Inflammatory macrophage treated with lipopolysaccharide for 4 hours (primary cell): ENCODE data around the gene BMPR1A.

Experiments
- DNase-seq: peaks from one replicate; pipeline ENCODE4 v3.0.0-alpha.2; 2020

BMPR1A gene

DNA sequence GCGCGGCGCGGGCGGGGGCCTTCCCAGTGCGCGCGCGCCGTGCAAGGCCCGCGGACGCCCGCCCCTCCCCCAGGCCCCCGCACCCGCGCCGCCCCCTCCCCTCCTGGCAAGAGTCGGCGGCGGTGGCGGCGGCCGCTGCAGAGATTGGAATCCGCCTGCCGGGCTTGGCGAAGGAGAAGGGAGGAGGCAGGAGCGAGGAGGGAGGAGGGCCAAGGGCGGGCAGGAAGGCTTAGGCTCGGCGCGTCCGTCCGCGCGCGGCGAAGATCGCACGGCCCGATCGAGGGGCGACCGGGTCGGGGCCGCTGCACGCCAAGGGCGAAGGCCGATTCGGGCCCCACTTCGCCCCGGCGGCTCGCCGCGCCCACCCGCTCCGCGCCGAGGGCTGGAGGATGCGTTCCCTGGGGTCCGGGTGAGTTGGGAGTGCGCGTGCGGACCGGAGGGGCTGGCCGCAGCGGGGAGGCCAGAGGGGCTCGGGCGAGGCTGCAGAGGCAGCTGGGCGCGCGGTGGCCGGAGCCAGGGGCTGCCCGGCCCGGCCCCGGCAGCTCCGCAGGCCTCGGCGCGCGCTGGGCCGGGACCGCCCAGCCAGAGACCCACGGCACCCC lies at the start of gene BMPR1A:
Gene BMPR1A, plus strand, starts transcription at position 109 of the 602 bp plus-strand sequence. CDS start 119,400 bp downstream, outside the sequence.
- no peak for DNase-seq

DNA sequence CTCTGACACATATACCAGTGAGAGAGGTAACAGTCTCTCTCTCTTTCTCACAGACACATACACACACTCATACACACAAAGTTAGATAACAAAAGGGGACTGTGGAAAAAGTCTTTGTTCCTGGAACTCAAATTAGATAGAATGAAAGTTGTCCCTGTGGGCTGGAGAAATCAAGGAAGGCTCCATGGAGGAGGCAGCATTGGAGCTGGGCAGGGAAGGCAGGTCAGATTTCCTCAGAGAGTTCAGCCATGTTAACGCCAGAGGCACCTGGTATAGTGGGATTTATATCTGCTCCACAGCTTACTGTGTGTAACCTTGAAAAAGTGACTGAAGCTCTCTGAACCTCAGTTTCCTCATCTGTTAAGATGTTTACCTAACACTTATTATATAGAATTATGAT lies 49.4 kb upstream of the BMPR1A start:
- DNase-seq, result no peak

DNA sequence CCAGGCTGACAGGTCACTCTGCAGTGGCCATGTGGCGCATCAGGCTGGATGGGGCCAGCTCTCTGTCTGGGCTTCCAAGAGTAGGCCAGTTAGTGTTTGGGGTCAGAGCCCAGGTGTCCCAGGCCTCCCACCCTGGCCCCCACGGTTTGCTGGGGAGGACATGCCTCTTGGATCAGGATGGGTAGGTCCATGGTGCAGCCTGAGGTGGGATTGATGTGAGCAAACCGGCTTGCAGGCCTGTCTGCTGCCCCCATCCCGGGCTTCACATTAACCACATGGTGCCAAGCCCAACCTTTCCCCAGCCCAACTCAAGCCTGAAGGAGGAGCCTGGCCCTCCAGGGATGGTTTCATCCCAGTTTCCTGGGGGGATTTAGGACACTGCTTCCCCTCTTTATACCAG lies 48.9 kb upstream of the BMPR1A start:
- DNase-seq, result no peak

DNA sequence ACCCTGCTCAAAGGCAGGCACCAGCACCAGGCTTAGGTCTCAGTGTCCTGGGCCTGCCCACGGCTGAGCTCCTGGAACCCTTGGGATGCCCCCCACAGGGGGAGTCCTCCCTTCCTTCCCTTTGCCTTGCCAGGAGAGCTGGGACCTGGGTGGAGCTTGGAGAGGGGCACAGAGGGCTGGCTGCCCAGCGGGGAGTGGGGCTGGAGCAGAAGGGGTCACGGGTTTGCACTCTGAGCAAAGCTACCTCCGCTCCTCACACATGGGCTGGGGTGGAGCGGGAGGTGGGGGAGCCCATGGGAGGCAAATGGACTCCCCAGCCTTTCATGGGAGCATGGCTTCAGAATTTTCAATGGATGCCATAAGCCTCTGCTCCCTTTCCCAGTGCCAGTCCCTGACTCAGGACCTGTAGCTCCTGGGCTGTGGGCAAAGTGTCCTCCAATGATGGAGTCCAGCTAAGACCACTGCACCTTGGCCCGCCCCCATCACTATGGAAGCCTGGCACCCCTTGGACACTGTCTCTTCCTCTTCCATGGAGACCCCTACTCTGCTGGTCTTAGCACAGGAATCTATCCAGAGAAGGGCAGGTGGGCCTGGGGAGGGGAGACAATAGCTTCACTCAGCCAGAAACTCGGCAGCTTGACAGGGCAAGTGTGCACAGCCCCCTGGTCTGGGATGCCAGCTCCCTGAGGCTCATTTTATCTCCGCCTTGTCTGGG lies 48.2 kb upstream of the BMPR1A start:
- no peak for DNase-seq

DNA sequence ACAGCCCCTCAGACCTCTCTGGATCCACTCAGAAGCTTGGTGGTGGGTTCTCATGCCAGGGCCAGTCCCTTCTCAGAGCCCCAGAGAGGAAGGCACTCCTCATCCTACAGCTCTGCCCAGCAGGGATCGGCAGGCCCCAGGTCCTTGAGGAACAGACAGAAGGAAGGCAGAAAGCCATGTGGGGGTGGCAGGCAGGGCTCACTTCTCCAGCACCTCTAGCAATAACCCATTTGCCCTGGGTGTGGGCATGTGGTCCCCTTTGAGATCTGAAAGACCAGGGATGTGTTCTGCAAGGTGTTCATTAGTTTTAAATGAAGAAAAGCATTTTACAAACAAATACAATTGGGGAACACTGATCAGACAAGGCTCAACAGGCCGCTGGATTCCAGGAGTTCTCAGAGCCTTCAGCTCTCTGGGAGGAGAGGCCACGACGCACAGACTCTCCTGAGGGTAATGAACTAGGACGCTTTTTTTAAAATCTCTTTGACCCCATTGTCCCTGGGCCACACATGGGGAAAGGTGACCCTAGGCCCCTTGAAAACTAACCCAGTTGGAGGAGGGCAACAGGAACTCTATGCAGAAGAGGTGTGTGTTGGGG lies 47.5 kb upstream of the BMPR1A start:
- no peak for DNase-seq

- DNase-seq, result no peak
These were observed 46.8 kb upstream of the BMPR1A start for GRCh38 chr10:86709396-86710185.

DNA sequence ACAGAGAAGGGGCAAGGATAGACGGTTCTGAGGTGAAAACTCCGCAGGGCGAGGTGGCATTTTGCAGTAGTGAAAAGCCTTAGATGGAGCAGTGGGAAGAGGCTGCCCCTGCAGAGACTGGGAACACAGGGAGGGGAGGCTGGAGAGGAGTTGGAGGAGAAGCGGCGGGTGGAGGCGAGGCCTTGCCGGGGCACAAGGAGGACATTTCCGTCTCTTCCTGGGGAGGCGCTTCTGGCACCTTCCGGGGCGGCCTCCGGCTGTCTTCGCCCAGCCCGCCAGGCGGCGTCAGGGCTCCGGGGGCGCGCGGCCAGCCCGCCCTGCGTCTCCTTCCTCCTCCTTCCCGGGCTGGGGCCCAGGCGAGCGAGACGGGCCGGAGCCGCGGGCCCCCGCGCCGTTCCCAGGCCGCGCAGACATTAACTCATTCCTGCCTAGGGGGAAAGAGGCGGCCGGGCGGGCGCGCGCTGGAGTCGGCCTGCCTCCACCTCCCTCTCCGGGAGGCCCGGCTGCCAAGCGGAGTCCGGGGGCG lies 45.4 kb upstream of the BMPR1A start:
- DNase-seq, result peak; percentile 89

DNA sequence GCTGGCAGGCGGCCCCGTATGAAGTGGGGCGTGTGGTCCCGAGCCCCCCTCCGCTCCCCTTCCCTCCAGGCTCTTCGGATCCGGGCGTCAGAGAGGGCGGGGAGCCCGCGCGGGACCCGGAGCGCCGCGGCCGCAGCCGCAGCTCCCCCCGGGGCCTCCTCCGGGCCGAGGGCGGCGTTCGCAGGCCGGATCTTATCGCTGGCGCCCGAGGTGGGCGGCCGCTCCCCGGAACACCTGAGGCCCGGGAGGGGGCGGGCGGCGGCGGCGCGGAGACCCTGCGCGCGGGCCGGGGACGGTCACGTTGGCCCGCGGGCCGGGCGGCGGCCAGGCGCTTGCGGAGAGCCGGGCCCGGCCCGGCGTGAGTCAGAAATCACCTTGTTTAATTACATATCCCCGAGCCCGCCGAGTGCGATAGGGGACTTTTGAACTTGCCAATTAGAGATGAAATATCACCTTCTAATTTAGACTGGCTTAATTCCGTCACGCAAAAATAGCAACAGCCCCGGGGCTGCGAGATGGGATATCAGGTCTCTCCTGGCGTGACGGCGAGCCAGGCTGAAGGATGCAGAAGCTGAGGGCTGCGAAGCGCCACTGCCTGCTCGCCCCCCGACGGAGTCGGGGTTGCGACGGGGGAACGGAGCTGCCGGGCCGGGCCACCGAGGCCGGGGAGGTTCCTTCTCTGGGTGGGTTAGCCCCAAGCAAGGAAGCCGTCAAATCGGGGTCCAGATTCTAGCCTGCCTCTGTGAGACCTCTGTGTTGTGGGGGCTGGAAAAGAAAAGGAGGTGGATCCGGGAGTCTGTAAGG lies 44.7 kb upstream of the BMPR1A start:
- peak; percentile 15 for DNase-seq

- DNase-seq, result peak; percentile 27
These were observed 44.1 kb upstream of the BMPR1A start for GRCh38 chr10:86712317-86712707.

- no peak for DNase-seq
These were observed 41.1 kb upstream of the BMPR1A start for GRCh38 chr10:86715156-86715795.

- no peak for DNase-seq
These were observed 40.6 kb upstream of the BMPR1A start for GRCh38 chr10:86715836-86716235.

GRCh38 chr10:86716466-86716865 lies 40.0 kb upstream of the BMPR1A start:
- DNase-seq, result no peak

- DNase-seq, result no peak
These were observed 37.9 kb upstream of the BMPR1A start for GRCh38 chr10:86718556-86718955.

- no peak for DNase-seq
These were observed 35.2 kb upstream of the BMPR1A start for GRCh38 chr10:86721232-86721631.

GRCh38 chr10:86723009-86723408 lies 33.4 kb upstream of the BMPR1A start:
- DNase-seq, result no peak

- no peak for DNase-seq
These were observed 32.0 kb upstream of the BMPR1A start for GRCh38 chr10:86724445-86724844.

- no peak for DNase-seq
These were observed 30.3 kb upstream of the BMPR1A start for GRCh38 chr10:86725980-86726676.

DNA sequence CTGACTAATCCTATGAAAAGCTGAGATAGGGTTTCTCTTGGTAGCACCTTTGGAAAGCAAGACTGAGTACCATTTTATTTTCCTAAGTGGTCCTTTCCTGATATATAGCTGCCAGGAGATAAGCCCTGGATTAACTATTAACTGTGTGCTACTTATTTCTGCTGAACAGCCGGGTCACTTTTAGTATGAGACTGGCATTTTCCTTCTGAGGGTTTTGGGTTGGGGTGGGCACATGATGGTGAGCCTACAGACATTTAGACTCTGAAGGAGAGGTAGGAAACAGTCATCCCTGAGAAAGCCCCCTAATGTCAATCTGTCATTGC lies 29.8 kb upstream of the BMPR1A start:
- no peak for DNase-seq

DNA sequence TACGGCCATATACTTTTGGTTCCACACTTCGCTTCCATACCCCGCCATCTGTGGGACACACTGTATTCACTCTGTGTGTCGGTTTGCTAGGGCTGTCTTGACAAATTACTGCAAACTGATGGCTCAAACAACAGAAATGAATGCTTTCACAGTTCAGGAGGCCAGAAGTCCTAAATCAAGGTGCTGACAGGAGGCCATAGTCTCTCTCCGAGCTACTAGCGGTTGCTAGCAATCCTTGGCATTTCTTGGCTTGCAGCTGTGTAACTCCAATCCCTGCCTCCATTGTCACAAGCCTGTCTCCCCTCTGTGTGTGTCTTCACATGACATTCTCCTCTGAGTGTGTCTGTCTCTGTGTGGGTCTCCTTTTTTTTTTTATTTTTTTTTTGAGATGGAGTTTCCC lies 28.9 kb upstream of the BMPR1A start:
- no peak for DNase-seq

- no peak for DNase-seq
These were observed 28.4 kb upstream of the BMPR1A start for GRCh38 chr10:86728056-86728455.

DNA sequence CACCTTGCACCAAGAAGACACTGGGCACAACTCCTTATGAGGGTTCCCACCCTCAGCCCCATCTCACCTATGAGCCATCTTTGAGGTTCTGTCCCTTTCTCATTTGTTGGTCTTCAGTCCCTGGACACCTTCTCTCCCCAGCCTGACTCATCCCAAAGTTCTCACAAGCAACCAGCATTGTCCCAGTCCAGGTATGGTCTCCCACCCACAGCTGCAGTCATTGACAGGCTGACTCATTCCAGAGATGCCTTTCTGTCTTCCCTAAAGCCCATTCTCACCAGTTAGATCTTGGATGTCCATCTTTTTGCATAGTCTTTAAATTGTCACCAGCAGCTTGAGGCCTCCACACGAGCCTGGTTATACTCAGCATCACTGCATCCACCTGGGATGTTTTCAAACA lies 26.7 kb upstream of the BMPR1A start:
- DNase-seq, result no peak
